ENCODE data around the gene KIRREL3.
"Not testable (repeated sequence)": the region's sequence is repeated elsewhere in the genome, so short reads cannot be mapped to it uniquely, and the experiment has no call there.

Gene KIRREL3

GRCh38 chr11:126409620-126409985 lies 591.0 kb downstream of the KIRREL3 start:
- DNase-seq: no peak

- DNase-seq: no peak
These were observed 591.5 kb downstream of the KIRREL3 start for GRCh38 chr11:126408901-126409619.

- DNase-seq: no peak
These were observed 592.1 kb downstream of the KIRREL3 start for GRCh38 chr11:126408496-126408895.

DNA sequence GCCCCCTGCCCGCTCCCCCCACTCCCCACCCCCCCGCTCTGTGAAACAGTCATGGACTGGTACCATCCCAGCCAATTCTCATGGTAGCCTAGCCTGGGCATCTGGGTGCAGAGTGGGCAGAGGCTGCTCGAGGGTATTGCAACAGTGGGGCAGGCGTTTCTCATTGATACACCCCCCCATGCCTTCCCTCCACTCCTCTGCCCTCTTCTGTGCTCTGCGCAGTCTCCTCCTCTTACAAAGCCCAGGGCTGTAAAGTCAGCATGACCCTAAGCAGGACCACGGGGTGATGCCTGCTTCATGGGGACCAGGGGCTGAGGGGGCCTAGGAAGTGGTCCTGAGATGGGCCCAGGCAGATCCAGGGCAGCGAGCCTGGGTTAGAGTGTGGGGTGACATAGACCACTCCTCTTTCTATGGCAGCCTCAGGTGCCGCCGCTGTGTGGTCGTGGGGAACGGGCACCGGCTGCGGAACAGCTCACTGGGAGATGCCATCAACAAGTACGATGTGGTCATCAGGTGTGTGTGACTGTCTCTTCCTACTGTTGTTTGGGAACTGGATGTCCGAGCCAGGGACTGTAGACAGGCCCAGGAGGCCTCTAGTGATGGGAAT lies 592.8 kb downstream of the KIRREL3 start:
- DNase-seq: no peak

DNA sequence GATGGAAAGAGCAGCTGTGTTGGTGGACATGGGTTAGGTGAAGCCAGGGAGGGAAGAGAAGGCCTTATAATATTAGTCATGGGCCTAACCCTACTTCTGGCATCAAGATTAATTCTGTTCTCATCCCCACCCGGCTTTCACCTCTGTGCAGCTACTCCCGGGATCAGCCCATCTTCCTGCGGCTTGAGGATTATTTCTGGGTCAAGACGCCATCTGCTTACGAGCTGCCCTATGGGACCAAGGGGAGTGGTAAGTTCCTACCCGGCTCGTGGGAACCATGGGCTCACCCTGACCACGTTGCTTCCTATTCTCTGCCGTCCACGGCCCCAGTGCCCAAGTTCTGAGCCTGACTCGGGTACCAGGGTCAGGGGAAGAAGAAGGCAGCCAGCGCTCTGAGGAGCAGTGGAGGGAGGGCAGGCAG lies 593.5 kb downstream of the KIRREL3 start:
- no peak for DNase-seq

GRCh38 chr11:126406368-126406767 lies 594.2 kb downstream of the KIRREL3 start:
- DNase-seq: no peak

DNA sequence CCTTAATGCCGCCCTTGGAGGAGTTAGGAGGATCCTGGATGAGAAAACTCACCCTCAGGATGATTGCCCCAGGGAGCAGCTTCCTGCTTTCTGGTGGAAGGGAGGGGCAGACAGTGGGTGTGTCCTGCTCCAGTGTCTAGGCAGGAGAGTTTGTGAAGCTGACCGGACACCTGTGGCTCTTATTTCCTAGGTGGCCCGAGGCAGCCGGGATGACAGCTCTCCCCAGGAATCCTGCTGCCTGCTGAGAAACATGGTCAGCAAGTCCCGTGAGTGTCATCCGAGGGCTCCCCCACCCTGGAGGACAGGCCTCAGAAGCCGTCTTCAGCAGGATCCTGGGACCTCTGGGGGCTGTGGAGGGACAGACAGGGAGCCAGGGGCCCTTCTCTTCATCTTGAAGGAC lies 594.7 kb downstream of the KIRREL3 start:
- no peak for DNase-seq

- DNase-seq: no peak
These were observed 595.2 kb downstream of the KIRREL3 start for GRCh38 chr11:126405374-126405773.

DNA sequence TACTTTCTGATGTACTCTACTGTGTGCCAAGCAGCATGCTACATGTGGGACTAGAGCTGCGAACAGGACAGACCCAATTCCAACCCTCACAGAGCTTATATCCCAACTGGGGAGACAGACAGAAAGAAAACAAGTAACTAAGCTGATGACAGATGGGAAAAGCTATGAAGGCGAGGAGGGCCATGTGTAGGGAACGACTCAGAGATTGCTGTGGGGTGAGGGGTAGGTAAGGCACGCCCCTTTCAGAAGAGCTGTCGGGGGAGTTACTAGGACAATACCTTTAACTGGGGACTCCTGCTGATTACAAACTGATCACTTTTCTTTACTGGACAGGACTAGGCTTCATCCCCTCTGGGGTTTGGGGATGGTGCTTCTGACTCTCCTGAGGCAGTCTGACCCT lies 596.2 kb downstream of the KIRREL3 start:
- peak; percentile 34 for DNase-seq

- DNase-seq: peak; percentile 29
These were observed 596.9 kb downstream of the KIRREL3 start for GRCh38 chr11:126403658-126404057.

GRCh38 chr11:126403022-126403581 lies 597.5 kb downstream of the KIRREL3 start:
- peak; percentile 38 for DNase-seq

- no peak for DNase-seq
These were observed 600.1 kb downstream of the KIRREL3 start for GRCh38 chr11:126400479-126400878.

GRCh38 chr11:126400019-126400418 lies 600.6 kb downstream of the KIRREL3 start:
- DNase-seq: no peak

GRCh38 chr11:126398721-126399120 lies 601.8 kb downstream of the KIRREL3 start:
- no peak for DNase-seq

DNA sequence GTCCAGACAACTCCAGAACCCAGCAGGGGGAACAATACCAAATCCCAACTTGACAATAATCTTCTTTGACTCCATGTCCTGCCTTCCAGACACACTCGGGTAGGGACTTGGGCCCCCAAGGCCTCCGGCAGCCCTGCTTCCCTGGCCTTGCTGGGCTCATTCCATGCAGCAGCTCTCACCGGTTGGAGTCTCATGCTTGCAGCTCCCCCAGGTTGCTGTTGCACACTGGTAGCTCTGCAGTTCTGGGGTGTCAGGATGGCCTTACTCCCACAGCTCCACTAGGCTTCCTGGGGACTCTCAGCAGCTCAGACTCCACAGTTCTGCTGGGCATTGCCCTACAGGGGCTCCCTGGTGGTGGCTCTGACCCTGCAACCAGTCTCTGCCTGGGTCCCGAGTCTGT lies 602.3 kb downstream of the KIRREL3 start:
- DNase-seq: no peak

DNA sequence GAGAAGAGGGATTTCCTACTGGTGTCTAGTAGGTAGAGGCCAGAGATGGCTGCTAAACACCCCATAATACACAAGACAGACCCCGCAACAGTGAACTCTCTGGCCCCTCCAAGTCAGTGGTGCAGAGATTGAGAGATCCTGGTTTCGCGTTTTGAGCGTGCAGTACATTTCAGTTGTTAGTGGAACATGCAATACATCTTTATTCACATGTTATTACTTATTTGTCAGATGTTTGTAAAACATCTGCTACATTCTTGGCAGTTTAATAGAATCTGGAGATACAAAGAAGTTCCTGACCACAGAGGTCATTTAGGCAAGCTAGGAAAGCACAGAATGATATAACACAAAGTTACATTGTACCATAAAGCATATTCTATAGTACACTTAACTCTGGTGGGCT lies 603.6 kb downstream of the KIRREL3 start:
- no peak for DNase-seq

DNA sequence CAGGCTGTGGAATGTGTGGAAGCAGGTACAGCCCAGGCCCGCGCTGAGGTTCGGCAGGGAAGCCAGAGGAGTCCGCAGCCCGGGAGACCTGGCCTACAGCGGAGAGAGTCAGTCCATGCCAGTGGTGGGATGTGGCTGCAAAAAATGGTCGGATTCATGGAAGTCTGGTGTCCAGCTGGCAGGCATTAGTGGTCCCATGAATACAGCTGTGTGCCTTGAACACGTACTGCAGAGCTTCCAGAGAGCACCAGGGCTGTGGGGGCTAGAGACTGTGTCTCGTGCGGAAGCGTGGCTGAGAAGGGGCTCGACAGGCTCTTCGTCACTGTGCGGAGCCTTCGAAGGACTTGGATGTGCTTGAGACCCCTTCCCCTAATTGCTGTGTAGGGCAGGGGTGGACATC lies 604.3 kb downstream of the KIRREL3 start:
- not testable (repeated sequence) for DNase-seq

DNA sequence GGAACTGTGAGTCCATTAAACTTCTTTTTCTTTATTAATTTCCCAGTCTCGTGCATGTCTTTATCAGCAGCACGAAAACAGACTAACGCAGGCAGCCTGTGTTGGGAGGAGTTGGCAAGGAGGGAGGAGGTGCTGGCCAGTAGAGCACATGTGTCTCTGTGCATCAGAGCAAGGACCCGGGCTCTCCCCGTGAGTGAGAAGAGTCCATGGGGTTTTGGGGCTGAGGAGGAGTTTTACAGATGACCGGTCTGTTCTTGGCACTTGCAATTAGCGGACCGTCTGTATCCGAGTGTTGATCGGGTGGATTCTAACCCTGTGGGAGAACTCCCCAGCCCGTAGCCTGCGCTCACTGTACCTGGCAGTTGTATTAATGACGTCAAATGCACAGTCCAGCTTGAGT lies 604.8 kb downstream of the KIRREL3 start:
- DNase-seq: not testable (repeated sequence)

- not testable (repeated sequence) for DNase-seq
These were observed 605.9 kb downstream of the KIRREL3 start for GRCh38 chr11:126394634-126395072.

DNA sequence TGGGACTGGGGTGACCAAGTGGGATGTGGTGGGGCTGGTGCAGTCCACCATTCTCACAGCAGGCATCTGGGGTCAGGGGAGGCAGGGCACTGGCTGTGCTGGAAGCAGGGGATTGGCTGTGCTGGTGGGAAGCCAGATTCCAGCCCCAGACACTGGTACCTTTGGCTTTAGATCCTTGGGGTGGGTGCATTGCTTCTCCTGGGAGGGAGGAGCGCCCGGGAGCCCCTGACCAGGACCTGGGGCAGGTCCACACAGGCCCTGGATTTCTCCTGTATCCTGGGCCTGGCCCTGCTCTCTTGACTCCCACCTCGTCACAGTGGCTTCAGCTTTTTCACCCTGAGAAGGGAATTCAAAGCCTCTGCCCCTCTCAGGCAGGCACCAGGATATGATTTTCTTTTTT lies 606.5 kb downstream of the KIRREL3 start:
- DNase-seq: no peak

GRCh38 chr11:126393143-126393542 lies 607.4 kb downstream of the KIRREL3 start:
- no peak for DNase-seq

- DNase-seq: no peak
These were observed 607.9 kb downstream of the KIRREL3 start for GRCh38 chr11:126392633-126393013.

- DNase-seq: no peak
These were observed 608.5 kb downstream of the KIRREL3 start for GRCh38 chr11:126391970-126392632.
